ENCODE measurements around the gene MCCD1.

The MCCD1 gene

GRCh38 chr6:31543639-31544038 is 14.9 kb downstream of the MCCD1 start:
- no peak for DNase-seq (ENCODE audit: low read depth)

DNA sequence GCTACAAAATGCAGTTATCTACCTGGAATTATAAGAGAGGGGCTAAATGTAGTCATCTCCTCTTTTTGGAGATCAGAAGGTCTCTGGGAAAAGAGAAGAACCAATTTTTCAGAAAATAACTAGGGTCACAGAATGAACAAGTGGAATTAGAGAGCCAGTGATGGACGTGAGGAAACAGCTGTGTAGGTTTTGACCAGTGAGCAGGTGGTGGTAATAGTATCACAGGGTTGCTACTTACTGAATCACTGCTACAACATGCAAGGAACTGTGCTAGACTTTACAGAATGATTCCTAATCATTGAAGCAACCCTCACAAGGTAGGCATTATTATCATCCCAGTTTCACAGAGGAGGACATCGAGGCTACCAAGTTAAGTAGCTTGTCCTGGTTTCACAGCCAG is 15.9 kb downstream of the MCCD1 start:
- no peak for DNase-seq (ENCODE audit: low read depth)

DNA sequence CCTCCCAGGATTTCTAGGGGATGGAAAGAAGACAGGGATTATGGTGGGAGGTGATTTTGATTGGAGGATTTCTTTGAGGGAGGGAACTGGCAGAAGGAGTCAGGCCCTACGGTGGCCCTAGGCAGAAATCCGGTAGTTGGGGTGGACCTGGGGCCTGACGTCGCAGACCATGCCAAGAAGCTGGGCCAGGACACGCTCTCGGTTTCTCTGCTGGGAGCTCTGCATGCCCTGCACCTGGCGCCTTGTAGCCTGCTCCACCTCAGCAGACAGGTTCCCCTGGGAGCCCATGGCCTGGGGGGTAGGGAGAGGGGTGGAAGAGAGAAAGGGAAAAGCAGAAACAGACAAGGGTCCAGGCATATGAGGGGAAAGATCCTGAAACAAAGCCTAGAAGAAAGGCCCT is 16.5 kb downstream of the MCCD1 start:
- no peak for DNase-seq (ENCODE audit: low read depth)

- DNase-seq (ENCODE audit: low read depth): no peak
These were observed 17.7 kb downstream of the MCCD1 start, which contains the start of gene ATP6V1G2 for GRCh38 chr6:31546339-31546957. Gene ATP6V1G2 (minus strand): TSS chr6:31546608. CDS start chr6:31546559, 49 bp downstream.

DNA sequence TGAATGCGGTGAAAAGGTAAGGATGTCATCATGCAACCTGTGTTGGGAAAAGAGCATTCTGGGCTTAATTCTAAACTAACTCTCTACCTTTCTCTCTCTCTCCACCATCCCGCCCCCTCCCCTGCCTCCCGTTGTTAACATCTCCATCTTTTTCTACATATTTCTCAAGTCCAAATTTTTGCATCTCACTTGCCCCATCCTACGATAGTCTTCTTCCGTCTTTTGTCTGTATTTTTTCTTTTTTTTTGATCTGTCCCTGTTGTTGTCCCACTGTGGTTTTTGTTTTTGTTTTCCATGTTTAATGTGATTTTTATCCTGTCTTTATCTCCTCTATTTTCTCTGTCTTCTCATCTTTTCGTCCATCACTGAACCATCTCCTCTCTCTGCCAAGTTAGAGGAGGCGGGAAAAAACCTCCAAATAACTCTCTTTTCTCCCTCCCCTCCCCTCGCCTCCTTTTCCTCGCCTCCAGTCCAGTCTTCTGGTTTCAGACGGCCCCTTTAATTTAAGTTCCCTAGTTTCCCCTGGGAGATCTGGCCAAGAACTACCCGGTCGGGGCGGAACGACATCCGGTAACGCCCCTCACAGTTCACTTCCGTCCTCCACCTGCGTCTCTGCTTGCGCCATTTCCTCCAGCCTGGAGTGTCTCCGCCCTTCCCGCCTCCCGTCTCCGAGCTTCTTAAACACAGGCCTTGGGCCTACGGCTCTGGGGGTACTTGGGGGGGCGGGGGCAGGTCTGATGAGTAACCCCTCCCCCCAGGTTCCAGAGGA is 18.4 kb downstream of the MCCD1 start, which contains the start of gene NFKBIL1:
Gene NFKBIL1, plus strand, starts transcription at position 651 of the 769 bp plus-strand sequence. Its CDS starts 87 bp downstream, at position 738.
- peak; percentile 89 for DNase-seq (ENCODE audit: low read depth)

GRCh38 chr6:31547727-31548543 is 19.2 kb downstream of the MCCD1 start:
- no peak for DNase-seq (ENCODE audit: low read depth)

- no peak for DNase-seq (ENCODE audit: low read depth)
These were observed 19.7 kb downstream of the MCCD1 start for GRCh38 chr6:31548544-31548873.

DNA sequence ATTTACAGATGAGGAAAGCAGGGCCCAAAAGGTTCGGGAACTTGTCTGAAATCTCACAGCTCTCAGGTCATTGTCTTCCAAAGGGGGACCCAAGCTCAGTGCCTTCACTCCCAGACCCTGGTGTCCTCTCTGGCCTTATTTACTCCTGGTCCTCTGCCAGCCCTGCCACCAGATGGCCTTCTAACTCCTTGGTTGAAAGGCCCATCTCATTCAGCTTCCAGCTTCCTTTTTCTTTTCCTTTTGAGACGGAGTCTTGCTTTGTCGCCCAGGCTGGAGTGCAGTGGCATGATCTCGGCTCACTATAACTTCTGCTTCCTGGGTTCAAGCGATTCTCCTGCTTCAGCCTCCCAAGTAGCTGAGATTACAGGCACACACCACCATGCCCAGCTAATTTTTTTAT is 22.6 kb downstream of the MCCD1 start:
- DNase-seq (ENCODE audit: low read depth): peak; percentile 31

GRCh38 chr6:31556307-31556706 is 27.5 kb downstream of the MCCD1 start:
- DNase-seq (ENCODE audit: low read depth): no peak

DNA sequence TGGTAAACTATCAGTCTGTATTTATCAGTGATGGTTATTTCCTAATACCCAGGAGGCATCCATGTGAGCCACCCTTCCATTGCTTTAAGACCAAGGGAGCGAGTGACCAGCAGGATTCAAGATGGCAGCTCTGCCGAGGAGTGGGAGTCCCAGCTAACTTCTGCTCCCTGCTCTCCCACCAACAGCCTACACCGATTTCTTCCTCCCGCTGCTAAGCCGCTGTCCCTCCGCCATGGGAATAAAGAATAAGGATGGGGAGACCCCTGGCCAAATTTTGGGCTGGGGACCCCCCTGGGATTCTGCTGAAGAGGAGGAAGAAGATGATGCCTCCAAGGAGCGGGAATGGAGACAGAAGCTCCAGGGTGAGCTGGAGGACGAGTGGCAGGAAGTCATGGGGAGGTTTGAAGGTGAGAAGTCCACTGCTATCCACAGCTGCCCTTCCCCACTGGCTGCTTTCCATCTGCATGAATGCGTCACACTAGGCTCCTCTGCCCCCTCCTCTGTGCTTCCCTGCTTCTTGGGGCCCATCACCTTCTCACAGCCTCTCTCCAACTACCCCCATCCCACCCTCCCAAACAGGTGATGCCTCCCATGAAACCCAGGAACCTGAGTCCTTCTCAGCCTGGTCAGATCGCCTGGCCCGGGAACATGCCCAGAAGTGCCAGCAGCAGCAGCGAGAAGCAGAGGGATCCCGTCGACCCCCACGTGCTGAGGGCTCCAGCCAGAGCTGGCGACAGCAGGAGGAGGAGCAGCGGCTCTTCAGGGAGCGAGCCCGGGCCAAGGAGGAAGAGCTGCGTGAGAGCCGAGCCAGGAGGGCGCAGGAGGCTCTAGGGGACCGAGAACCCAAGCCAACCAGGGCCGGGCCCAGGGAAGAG is 28.9 kb downstream of the MCCD1 start:
- DNase-seq (ENCODE audit: low read depth): no peak

GRCh38 chr6:31558318-31558625 is 29.5 kb downstream of the MCCD1 start:
- no peak for DNase-seq (ENCODE audit: low read depth)

GRCh38 chr6:31558631-31559500 is 30.1 kb downstream of the MCCD1 start:
- DNase-seq (ENCODE audit: low read depth): no peak

DNA sequence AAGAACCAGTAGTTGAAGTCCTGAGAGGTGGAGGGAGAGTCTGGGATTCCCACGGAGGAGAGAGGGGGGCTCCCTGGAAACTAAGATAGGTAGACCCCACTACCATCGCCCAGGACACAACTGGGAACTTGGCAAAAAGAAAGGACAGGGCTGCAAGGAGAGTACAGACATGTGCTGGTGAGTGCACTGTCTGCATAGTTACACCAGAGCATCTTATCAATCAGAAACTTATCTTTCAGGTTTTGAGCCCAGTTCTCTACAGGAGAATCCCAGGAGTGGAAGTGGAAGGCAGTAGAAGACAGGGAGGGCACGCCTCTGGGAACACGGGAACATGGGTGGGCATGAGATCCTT is 30.8 kb downstream of the MCCD1 start:
- no peak for DNase-seq (ENCODE audit: low read depth)

GRCh38 chr6:31559958-31560696 is 31.4 kb downstream of the MCCD1 start:
- no peak for DNase-seq (ENCODE audit: low read depth)

DNA sequence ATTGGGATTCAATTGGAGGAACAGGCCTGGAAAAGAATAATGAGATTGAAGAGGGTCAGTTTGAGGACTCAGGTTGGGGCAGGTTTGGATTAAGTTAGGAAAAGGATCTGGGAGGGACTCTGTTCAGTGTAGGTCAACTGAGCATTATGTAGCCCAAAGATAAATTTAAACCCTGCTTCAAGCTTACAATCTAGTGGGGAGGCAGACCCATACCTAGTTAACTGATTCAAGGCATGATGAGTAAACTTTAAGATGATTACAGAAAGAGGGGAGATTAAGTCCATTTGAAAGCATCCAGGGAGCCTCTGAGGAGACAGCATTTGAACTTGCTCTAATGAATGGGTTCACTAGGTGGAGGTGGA is 31.9 kb downstream of the MCCD1 start:
- no peak for DNase-seq (ENCODE audit: low read depth)

GRCh38 chr6:31567531-31568370 is 39.0 kb downstream of the MCCD1 start:
- no peak for DNase-seq (ENCODE audit: low read depth)

GRCh38 chr6:31568537-31568961 is 39.8 kb downstream of the MCCD1 start:
- DNase-seq (ENCODE audit: low read depth): no peak

DNA sequence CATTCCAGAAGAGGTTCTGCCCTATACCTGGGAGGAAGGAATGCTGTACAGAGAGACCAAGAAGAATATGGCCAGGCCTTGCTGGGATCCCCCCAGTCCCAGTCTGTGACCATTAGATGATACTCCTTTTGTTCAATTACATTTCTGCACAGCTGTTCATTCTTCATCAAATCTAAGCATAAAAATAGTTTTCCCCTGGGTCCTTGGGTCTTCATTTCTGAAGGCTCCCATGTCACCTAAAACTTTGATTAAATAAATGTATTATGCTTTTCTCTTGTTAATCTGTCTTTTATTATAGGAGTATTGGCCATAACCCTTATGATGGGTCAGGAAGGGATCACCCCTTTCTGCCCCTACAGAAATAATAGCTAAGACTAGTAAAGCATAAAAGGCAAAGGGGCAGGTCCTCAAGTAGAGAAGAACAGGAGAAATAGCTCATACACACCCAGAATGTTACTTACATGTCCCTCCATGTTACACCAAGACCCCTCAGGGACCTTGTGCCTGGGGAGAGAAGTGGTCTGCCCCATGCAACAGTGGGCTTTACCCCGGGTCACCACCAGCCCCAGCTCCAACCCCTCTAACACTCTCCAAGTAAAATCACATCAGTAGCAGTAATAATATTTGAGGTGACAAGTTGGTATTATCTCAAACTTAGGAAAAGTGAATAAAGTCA is 41.2 kb downstream of the MCCD1 start:
- DNase-seq (ENCODE audit: low read depth): no peak
